Endothelial cell of umbilical vein (primary cell): Measurements from ENCODE around the gene KCNN3. TPM values are rescaled to one million over a fixed set of nuclear protein-coding genes. Genes with fewer than 3 reads are reported as not detected.

Experiments
- BruUV-seq: library from RNA; stranded (reverse); fragments of 400-500 nt; replicated peaks from 2 replicates; lab custom pipeline; 2021; lab: Mats Ljungman, UMichigan
- CTCF ChIA-PET: fragments of 300-600, 350-600 bp; sonication (Branson Sonifier 250); formaldehyde crosslinking; loops from one replicate; lab custom pipeline; 2021; ENCODE audit warnings: antibody characterized with exemption, inconsistent platforms; lab: Charles Lee
- POLR2A ChIA-PET: fragments of 300-600, 350-600 bp; sonication (Branson Sonifier 250); formaldehyde crosslinking; loops from one replicate; lab custom pipeline; 2021; ENCODE audit warnings: antibody characterized with exemption, inconsistent platforms; lab: Charles Lee
- DNase-seq: peaks from one replicate; pipeline ENCODE4 v3.0.0-alpha.2; 2011; ENCODE audit warnings: low read depth, low spot score
- FAIRE-seq: peaks from 2 replicates; lab custom pipeline; 2011; peaks lifted over from hg19 to GRCh38; lab: Jason Lieb, UNC
- H2AFZ ChIP-seq: 2 replicates; pipeline ENCODE4 v1.6.0; 2012; ENCODE audit warnings: low read depth, low read length, control low read depth, inconsistent platforms
- H3K27ac ChIP-seq: 2 replicates; pipeline ENCODE4 v1.5.1; 2011; ENCODE audit warnings: low read depth, mild to moderate bottlenecking, control low read depth, low read length, moderate library complexity; ENCODE audit not compliant: insufficient read depth
- H3K27me3 ChIP-seq, 2 experiments: 2 replicates each; pipeline versions ENCODE4 v1.6.0 to v1.6.1; 2011; ENCODE audit warnings: low read length in 2 of 2, mixed read lengths in 1 of 2; ENCODE audit not compliant: control insufficient read depth in 2 of 2, insufficient read depth in 2 of 2
- H3K36me3 ChIP-seq, 2 experiments: 2 replicates in 1 of 2; 3 replicates in 1 of 2; pipeline ENCODE4 v1.5.1; 2011; ENCODE audit warnings: low read length in 2 of 2, mild to moderate bottlenecking in 1 of 2, moderate library complexity in 1 of 2; ENCODE audit not compliant: control insufficient read depth in 2 of 2, insufficient read depth in 2 of 2; ENCODE audit errors: extremely low read depth in 1 of 2
- H3K4me1 ChIP-seq: 3 replicates; pipeline ENCODE4 v1.5.1; 2011; ENCODE audit warnings: mild to moderate bottlenecking, low read length; ENCODE audit not compliant: control insufficient read depth, insufficient read depth; ENCODE audit errors: extremely low read depth
- H3K4me2 ChIP-seq: 2 replicates; pipeline ENCODE4 v1.6.1; 2011; ENCODE audit warnings: low read length, control low read depth, mixed read lengths; ENCODE audit not compliant: insufficient read depth
- H3K4me3 ChIP-seq, 3 experiments: fragments of 200-600 bp in 1 of 3; sonication (generic), shearing (Covaris generic) in 1 of 3; replicated peaks in 1 of 3; 2 replicates each; pipeline ENCODE4 v1.5.1; 2011 to 2016; ENCODE audit warnings: control low read depth in 3 of 3, low read length in 3 of 3, mild to moderate bottlenecking in 2 of 3, inconsistent platforms in 1 of 3, low read depth in 1 of 3, moderate library complexity in 1 of 3; ENCODE audit not compliant: insufficient read depth in 1 of 3
- H3K79me2 ChIP-seq: 2 replicates; pipeline ENCODE4 v1.6.0; 2012; ENCODE audit warnings: low read length, inconsistent platforms; ENCODE audit not compliant: control insufficient read depth, insufficient read depth
- H3K9ac ChIP-seq: replicated peaks from 2 replicates; pipeline ENCODE3; 2011; ENCODE audit warnings: low read length, control low read depth; ENCODE audit not compliant: insufficient read depth; ENCODE audit errors: extremely low read depth
- H3K9me1 ChIP-seq: replicated peaks from 3 replicates; pipeline ENCODE4 v1.6.0; 2011; ENCODE audit warnings: mild to moderate bottlenecking, low read length; ENCODE audit not compliant: control insufficient read depth, insufficient read depth; ENCODE audit errors: extremely low read depth
- H3K9me3 ChIP-seq: replicated peaks from 2 replicates; pipeline ENCODE4 v1.5.1; 2012; ENCODE audit warnings: low read length, inconsistent platforms; ENCODE audit not compliant: control insufficient read depth, insufficient read depth
- H4K20me1 ChIP-seq: replicated peaks from 2 replicates; pipeline ENCODE3; 2011; ENCODE audit warnings: mild to moderate bottlenecking, low read length; ENCODE audit not compliant: control insufficient read depth, insufficient read depth; ENCODE audit errors: extremely low read depth
- EZH2 ChIP-seq: IDR thresholded peaks from 2 replicates; pipeline ENCODE4 v1.6.1; 2012; ENCODE audit warnings: borderline replicate concordance, low read depth, mild to moderate bottlenecking, moderate library complexity, low read length, inconsistent platforms; ENCODE audit not compliant: severe bottlenecking
- FOS ChIP-seq: IDR thresholded peaks from 2 replicates; pipeline ENCODE4 v1.6.1; 2011; ENCODE audit warnings: mild to moderate bottlenecking, low read length, moderate library complexity, borderline replicate concordance; ENCODE audit not compliant: insufficient read depth
- GATA2 ChIP-seq: IDR thresholded peaks from 2 replicates; pipeline ENCODE4 v1.7.0; 2011; ENCODE audit warnings: low read depth, mild to moderate bottlenecking, moderate library complexity, mixed read lengths, low read length; ENCODE audit not compliant: insufficient read length, insufficient read depth
- JUN ChIP-seq: IDR thresholded peaks from 2 replicates; pipeline ENCODE4 v1.6.1; 2011; ENCODE audit warnings: borderline replicate concordance, low read depth; ENCODE audit not compliant: insufficient read length, insufficient read depth
- MAX ChIP-seq: IDR thresholded peaks from 2 replicates; pipeline ENCODE4 v1.6.1; 2011; ENCODE audit not compliant: insufficient read depth, insufficient read length
- MYC ChIP-seq: IDR thresholded peaks from one replicate; pipeline ENCODE4 v1.6.1; 2011; ENCODE audit warnings: mild to moderate bottlenecking, low read depth, low read length
- POLR2A ChIP-seq: IDR thresholded peaks from 2 replicates; pipeline ENCODE4 v1.6.1; 2012; ENCODE audit warnings: low read depth, mild to moderate bottlenecking, control low read depth, low read length
- POLR2AphosphoS5 ChIP-seq: IDR thresholded peaks from 2 replicates; pipeline ENCODE4 v1.6.1; 2012; ENCODE audit warnings: low read depth, mild to moderate bottlenecking, control low read depth, low read length, moderate library complexity; ENCODE audit not compliant: insufficient read depth
- dilution Hi-C: fragments of 300-500 bp; cut with MboI; formaldehyde crosslinking; loops from one replicate; pipeline ENCODE4 v1.15.0; 2019; ENCODE audit warnings: low sequenced_read_pairs; ENCODE audit not compliant: extremely low pct_ligation_motif_present
- intact Hi-C: fragments of 100-400 bp; cut with micrococcal nuclease; formaldehyde crosslinking; loops from one replicate; pipeline ENCODE4 v1.10.0; 2022
- polyA plus RNA-seq, 4 experiments: library from polyadenylated mRNA; depleted of rRNA in 3 of 4; stranded (reverse) in 3 of 4; unstranded in 1 of 4; fragments of >200 nt; gene quantifications; 2 replicates each; pipeline versions ENCODE4 v1.2.1 to v1.2.3, GENCODE V29; 2011 to 2012; ENCODE audit warnings: missing spikeins in 1 of 4
- total RNA-seq: library from RNA; stranded (reverse); gene quantifications from 2 replicates; pipeline ENCODE4 v1.2.3, GENCODE V29; 2021
- TF ChIP-seq, protein P1 (sequence below), 2 donors: IDR thresholded peaks; 1 replicate in 1 of 2; 2 replicates in 1 of 2; pipeline ENCODE4 v1.5.1; 2011; ENCODE audit warnings: low read length in 2 of 2, mild to moderate bottlenecking in 2 of 2, moderate library complexity in 2 of 2, control low read depth in 1 of 2, inconsistent platforms in 1 of 2, low read depth in 1 of 2; ENCODE audit not compliant: insufficient read depth in 1 of 2; ENCODE audit errors: extremely low read depth in 1 of 2

The KCNN3 gene
- total and polyA plus RNA-seq, 2 donors (not counting 3 experiments of a cell fraction or from before 2014, with no cell fraction given) = 0.91 to 1.1 TPM

DNA sequence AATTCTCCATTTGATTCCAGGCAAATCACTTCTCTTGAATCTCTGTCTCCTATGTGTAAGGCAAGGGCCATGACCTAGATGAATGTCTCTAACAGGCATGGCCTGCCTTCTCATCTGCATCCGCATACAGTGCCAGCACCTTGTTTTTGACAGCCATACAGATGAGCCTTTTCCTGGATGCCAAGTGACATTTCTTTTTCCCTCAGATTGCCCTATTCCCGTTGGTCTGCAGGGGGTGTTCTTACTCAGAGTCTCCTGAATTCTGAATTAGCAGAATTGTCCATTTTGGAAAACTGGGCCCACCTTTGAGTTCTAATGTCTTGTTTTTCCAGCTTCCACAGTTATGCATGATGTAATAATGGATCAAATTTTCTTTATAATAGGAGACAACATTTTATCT is 174.1 kb downstream of the KCNN3 start:
- Histone ChIP-seq H3K36me3 (no peaks in the 10 kb centered on the region), H3K4me1 (no peaks in the 10 kb centered on the region), H3K9me3 (no peaks in the 10 kb centered on the region), H3K9ac (no peak overlapping the region), H3K27me3 (peaks cover 12 to 35% of the 10 kb centered on the region in 2 experiments), H3K27ac (no peak overlapping the region), H3K79me2 (no peaks in the 10 kb centered on the region), H3K4me2 (no peak overlapping the region), H3K4me3 (no peak overlapping the region), H2AFZ (no peak overlapping the region), H4K20me1 (no peaks in the 10 kb centered on the region), H3K9me1 (no peaks in the 10 kb centered on the region)
- ChIA-PET POLR2A (no interaction called here), CTCF (interaction anchor here (1.0 to 1.3 kb wide), 2 partner anchors 46 to 183 kb away, joined by 3 to 6 read pairs; no protein-coding TSS in a partner anchor)
- intact Hi-C loops = loop anchor here (5.0 kb wide), 1 partner anchor 51 kb away; no protein-coding TSS in a partner anchor
- BruUV-seq = no TSS peak
- dilution Hi-C loops = no loop called here
- DNase-seq (peak; percentile 24), FAIRE-seq (peak; percentile 8)
- no peak for TF ChIP-seq POLR2A
- TF ChIP-seq, protein P1, sequence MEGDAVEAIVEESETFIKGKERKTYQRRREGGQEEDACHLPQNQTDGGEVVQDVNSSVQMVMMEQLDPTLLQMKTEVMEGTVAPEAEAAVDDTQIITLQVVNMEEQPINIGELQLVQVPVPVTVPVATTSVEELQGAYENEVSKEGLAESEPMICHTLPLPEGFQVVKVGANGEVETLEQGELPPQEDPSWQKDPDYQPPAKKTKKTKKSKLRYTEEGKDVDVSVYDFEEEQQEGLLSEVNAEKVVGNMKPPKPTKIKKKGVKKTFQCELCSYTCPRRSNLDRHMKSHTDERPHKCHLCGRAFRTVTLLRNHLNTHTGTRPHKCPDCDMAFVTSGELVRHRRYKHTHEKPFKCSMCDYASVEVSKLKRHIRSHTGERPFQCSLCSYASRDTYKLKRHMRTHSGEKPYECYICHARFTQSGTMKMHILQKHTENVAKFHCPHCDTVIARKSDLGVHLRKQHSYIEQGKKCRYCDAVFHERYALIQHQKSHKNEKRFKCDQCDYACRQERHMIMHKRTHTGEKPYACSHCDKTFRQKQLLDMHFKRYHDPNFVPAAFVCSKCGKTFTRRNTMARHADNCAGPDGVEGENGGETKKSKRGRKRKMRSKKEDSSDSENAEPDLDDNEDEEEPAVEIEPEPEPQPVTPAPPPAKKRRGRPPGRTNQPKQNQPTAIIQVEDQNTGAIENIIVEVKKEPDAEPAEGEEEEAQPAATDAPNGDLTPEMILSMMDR (IDR thresholded peaks at IDR 0.05; ENCODE audit: extremely low read depth in 1 of 2, insufficient read depth in 1 of 2, low read depth in 1 of 2, low read length in 2 of 2) = peak in 1 of 2 donors; percentile 39

DNA sequence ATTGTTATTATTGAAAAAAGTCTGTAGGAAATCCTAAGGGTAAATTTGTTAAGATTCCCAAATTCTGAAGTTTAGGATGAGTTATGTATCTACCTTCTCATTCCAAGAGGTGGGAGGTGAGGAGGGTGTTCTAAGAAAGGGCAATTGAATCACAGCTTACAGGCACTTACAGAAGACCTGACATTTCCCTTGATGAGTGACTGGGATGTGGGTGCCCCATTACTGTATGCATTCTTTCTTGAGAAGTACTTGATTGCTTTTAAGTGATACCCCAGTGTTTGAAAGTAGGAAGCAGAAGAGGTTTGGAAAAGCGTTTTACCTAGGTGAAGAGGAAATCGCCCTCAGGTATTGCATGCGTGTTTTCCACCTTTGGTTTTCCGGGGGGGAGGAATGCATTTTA is 175.1 kb downstream of the KCNN3 start:
- intact Hi-C loops = loop anchor here (5.0 kb wide), 1 partner anchor 52 kb away; no protein-coding TSS in a partner anchor
- no peaks in the 10 kb centered on the region for H3K36me3 ChIP-seq
- ChIA-PET POLR2A (no interaction called here), CTCF (no interaction called here)
- H2AFZ ChIP-seq = no peak overlapping the region
- dilution Hi-C loops = no loop called here
- H3K4me1 ChIP-seq = no peaks in the 10 kb centered on the region
- no peaks in the 10 kb centered on the region for H3K79me2 ChIP-seq
- no peaks in the 10 kb centered on the region for H3K9me3 ChIP-seq
- no TSS peak for BruUV-seq
- H4K20me1 ChIP-seq = no peaks in the 10 kb centered on the region
- no peak for DNase-seq
- TF ChIP-seq FOS (no peak), EZH2 (no peak), POLR2A (no peak), JUN (no peak), GATA2 (no peak), MYC (no peak), MAX (no peak), POLR2AphosphoS5 (no peak)
- TF ChIP-seq, protein P1 (IDR thresholded peaks at IDR 0.05; ENCODE audit: extremely low read depth in 1 of 2, insufficient read depth in 1 of 2, low read depth in 1 of 2, low read length in 2 of 2) = no peak
- no peak for FAIRE-seq
- no peak overlapping the region for H3K9ac ChIP-seq
- no peak overlapping the region for H3K4me3 ChIP-seq
- H3K27ac ChIP-seq = no peak overlapping the region
- no peak overlapping the region for H3K4me2 ChIP-seq
- peaks cover 12 to 29% of the 10 kb centered on the region in 2 experiments for H3K27me3 ChIP-seq
- H3K9me1 ChIP-seq = no peaks in the 10 kb centered on the region
